ENCODE data around the gene FBXO38.
"Not testable (repeated sequence)": the region's sequence is repeated elsewhere in the genome, so short reads cannot be mapped to it uniquely, and the experiment has no call there.

FBXO38 gene

DNA sequence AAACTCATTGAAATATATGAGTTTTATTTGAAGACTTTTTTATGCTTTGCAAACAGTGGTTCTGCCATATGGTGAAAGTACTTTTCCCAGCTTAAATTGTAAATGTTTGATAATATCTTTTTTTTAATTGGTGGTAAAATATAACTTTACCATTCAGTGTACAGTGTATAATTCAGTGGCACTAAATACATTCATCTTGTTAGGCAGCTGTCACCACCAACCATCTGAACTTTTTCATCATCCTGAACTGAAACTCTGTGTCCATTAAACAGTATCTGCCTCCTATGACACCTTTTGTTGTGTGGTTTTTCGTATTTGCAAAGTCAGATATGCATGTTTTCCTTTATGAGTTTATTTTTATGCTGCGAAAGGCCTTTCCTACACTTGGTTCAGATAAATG lies 45.1 kb downstream of the FBXO38 start:
- DNase-seq: no peak

DNA sequence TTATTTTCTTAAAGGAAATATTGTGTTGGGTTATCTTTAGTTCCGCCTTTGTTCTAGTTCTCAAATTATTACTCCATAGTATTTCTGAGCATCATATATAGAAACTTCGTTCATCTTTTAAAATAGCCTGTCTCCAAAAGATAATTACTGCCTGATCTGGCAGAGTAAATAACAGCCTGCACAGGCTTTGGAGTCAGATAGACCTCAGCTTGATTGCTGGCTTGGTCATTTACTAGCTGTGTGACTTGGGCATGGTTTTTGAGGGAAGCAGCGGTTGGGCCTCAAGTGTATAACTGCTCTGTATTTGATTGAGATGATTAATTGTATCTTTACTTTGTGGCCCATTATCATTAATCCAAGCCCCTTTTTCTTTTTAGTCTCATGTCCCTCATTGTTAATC lies 50.1 kb downstream of the FBXO38 start:
- no peak for DNase-seq

DNA sequence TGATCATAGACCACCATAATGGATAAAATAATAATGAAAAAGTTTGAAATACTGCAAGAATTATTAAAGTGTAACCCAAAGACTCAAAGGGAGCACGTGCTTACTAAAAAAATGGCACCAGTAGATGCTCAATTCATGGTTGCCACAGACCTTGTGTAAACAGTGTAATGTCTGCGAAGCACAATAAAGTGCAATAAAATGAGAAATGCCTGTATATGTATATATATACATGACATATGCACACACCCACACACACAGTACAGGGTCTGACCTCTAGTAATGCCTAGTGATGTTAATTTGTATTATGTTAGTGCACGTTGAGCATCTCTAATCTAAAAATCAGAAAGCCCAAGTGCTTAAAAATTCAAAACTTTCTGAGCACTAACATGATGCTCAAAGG lies 52.3 kb downstream of the FBXO38 start:
- DNase-seq: no peak

DNA sequence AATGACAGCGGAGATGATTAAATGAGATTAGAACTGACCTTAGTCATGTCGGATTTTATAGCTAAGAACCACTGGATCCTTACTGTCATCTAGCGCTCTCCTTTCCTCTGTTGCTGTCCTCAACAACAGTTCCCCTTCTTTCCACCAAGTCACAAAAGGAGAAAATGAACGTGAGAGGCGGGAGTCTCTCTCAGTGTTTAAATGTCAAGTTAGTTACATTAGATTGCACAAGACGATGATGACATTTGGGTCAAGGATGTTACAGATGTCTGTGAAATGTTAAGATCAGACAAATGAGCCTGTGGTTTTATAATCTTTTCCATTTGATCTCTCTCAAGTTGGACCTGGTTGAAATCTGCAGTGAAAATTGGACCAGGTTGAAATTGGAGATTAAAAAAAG lies 53.5 kb downstream of the FBXO38 start:
- no peak for DNase-seq

DNA sequence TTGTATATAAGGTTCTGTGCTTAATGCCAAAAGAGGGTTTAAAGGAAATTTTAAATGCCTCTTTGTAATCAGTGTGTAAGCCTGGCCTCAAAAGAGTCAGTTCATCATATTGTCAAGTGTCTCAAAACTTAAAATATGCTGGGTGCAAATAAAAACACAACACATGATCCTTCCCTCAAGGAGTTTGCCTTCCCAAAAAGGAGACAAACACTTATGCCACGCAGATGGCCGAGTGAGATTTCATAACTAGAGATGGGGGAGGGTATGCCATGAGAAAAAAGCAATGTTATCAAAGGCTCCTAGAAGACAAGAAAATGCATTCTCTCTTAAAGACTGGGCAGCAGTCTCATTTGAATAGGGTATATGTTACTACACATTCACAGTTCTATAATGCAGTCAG lies 55.2 kb downstream of the FBXO38 start:
- DNase-seq: no peak

DNA sequence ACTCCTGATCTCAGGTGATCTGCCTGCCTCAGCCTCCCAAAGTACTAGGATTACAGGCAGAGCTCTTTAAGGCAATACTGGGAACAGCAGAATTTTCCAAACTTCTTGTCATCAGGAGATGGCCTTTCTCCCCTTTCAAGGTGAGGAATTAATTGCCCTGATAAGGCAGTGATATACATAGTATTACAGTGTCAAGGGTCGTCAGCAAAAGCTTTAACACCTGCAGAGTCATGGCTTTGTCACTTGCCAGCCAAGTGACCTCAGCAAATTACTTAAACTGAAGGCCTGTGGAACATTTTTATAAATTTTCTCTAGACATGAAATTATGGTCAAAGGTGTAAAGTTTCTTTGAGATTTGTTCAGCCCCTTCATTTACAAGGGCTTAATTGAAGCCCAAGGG lies 59.5 kb downstream of the FBXO38 start:
- no peak for DNase-seq

DNA sequence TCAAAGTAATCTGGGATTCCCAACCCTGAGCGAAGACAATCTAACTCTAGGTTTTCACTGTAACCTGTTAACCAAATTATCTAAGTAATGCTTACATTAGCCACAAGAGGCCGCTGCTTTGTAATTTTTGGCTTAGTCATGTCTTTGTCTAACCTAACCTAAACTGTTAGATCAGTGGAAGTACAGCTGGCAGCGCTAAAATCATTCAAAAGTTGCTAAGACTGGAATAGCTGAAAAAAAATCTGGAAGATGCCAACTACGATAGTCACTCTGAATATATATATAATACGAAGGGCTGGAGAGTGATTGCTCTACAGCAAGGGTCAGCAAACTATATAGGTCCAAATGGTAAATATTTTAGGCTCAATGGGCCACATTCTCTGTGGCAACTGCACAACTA lies 60.2 kb downstream of the FBXO38 start:
- DNase-seq: peak in 2 of 5 donors; percentile 34 to 37

DNA sequence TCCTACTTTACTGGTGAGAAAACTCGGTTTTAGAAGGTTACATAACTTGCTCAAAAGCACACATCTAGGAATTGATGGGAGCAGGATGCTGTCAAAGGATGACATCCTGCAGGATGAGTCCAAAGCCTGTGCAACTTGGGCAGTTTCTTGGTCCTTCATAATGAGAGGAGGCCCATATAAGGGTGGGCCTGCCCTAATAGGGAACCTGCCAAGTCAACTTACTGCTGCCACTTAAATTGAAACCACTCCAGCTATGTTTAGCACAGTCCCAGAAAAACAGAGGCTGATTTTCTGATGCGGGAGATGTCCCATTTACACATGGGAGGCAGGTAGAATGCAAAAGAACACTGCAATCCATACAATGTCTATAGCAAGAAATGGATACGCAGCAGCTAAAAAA lies 61.8 kb downstream of the FBXO38 start:
- no peak for DNase-seq

DNA sequence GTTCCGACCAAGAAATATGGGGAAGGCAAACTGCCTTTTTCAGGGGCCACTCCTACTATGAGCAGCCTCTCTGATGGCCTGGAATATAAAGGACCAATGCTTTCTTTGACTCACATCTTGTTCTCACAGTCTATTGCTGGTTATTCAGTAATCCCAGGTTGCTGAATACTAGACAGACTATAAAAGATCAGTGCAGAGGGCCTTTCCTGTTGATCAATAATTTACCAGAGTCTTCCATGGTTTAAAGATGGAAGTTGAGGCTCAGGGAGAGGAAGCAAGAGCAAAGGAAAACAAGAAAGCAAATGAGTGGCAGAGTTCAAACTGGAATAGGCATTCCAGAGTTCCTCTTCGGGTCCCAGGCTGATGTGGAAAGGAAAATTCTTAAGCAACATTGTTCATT lies 62.9 kb downstream of the FBXO38 start:
- no peak for DNase-seq

DNA sequence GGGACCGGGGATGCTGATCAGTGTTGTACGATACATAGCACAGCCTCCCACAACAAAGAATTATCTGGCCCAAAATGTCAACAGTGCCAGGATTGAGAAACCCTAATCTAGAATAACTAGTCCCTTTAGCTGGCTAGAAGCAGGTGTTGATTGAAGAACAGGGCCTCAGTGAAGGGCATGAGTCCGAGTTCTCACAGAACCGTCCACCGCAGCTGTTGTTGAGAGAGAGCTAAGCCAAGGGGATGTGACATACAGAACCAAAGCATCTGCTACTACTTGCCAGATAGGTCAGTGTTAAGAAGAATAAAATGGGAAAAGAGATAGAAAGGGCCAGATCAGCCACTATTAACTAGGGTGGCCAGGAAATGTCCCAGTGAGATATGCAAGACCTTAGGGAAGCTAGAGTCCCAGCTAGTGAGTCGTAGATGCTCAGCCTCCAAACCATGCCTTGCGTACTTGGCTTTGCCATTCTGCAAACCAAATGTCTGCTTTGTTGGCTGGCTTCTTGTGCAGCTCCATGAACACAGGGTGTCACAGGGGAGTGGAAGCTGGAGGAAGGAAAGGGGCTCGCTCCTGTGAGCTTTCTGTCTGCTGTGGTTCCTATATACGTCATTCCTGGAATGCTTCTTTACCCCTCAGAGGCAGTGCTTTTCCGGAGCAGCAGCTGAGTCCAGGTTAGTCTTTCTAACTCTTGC lies 68.9 kb downstream of the FBXO38 start:
- DNase-seq: no peak

DNA sequence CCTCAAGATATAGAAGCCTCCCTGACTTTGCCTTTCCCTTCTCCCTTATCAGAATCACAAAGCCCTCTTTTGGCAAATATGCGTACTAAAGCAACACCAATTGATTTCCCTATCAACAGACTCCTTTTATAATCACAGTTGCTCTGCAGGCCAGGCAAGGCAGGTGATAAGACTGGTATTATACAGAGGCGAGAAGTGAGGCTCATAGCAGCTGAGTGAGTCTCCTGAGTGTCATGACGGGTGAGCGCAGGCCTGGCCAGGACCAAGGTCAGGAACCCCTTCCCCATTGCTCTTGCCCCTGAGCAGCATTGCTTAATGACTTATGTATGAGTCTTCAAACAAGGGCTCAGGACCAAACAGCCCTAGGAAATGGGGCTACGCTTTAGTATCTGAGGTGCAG lies 70.8 kb downstream of the FBXO38 start:
- DNase-seq: no peak

DNA sequence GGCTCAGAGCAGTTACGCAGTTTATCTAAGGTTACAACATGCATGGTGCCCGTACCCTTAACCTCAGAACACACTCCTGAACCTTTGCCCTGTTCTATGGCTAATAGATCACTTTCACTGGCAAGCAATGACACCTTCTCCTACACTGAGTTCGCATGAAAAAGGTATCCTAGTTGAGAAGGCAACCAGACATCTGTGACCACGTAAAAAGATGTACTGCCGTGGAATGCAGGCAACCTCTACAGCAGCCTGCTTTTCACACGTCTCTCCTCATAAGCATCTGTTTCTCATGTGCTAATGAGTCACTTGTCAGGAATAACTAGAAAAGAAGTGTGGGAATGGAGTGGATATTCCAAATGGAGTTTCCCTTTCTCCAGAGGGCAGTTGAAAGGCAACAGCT lies 71.4 kb downstream of the FBXO38 start:
- DNase-seq: no peak

DNA sequence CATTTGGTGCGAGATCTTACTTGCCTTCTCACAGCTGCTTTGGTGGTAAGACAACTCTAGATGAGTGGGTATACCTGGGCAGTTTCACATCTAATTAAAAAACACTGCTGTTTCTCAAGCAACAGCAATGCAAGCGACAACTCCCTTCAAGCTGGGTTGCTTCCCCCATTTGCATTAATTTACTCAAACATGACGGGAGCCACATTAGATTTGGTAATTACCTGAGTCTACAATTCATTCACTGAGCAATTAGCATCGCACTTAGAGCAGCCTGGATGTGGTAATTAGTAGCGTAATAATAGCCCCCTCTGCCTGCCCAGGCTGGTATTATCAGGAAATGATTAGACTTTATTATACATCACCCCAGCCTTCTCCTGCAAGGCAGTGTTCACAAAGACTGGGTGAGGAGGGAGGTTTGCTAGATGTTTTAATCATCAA lies 73.4 kb downstream of the FBXO38 start:
- DNase-seq: peak in 1 of 5 donors; percentile 17

DNA sequence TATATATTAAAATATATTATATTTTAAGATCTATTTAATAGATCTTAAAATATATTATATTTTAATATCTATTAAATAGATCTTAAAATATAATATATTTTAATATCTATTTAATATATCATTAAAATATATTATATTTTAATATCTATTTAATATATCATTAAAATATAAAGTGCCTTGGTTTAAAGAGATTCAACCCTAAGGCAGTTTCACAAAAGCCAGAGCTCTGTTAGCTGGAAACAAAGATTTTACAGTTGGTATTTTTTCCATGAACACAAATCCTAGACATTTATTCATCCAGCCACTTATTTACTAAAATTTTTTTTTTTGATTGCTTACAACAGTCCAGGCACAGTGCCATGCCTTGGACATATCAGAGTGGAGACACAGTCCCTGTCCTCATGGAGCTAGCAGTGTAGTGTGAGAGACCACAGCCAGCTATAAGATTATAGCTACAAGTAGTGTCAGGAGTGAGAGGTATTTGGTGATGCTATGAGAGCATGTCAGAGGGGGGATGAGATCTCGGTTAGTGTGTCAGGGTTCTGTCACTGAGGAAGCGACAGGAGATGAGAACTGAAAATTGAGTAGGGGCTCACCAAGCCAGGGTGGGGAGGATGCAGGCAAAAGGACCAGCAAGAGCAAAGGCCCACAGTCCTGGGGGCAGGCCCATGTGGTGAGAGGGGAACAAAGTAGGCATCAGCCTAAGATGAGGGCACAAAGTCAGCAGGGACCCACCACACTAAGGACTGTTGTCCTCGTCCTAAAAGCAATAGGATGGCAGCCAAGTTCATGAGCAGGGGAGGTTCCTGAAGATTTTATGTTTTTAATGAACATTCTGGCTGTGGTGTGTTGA lies 74.5 kb downstream of the FBXO38 start:
- DNase-seq: no peak

DNA sequence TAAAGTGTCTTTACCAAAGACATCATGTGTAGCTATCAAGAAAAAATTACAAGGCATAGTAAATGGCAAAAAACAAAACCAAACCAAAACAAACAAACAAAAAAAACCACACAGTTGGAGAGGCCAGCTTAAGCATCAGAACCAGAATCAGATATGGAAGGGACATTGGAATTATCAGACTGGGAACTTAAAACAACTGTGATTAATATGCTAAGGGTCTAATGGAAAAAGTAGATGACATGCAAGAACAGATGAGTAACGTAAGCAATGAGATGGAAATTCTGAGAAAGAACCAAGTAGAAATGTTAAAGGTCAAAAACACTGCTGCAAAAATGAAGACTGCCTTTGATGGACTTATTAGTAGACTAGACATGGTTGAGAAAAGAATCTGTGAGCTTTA lies 75.9 kb downstream of the FBXO38 start:
- no peak for DNase-seq

DNA sequence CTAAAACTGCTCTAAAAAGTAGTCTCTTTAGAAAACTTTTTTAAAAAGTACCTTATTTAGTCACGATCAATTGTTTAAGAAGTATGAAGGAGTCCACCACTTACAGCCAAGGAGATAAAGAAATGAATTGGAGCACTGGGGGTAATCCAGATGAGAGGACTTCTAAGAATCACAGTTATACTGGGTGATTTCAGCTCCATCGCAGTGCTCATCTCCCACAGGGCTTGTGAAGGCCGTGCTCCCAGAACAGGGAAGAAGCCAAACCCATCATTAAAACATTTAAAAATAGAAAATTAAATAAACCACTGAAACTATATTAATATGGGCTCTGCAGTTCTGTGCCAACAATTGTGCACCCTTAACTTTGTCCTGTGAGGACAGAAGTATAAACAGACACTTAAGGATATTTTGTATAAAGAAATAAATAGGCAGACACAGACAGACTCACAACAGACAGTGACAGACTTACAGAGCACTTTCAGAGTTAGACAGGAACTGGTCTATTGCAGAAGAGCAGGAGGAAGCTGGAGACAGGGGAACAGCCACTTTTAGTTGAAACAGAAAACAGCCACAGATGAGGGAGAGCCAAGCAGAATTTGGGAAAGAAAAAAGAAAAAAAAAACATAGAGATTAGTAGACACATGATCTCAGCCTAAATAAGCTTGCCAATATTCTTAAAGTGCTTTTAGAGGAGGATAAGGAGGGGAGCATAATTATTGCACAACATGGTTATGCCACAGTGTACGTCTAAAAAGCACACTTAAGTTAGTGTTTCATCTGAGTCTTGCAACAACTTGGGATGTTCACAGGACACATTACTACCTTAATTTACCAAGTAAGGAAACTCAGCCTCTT lies 81.8 kb downstream of the FBXO38 start:
- DNase-seq: no peak

DNA sequence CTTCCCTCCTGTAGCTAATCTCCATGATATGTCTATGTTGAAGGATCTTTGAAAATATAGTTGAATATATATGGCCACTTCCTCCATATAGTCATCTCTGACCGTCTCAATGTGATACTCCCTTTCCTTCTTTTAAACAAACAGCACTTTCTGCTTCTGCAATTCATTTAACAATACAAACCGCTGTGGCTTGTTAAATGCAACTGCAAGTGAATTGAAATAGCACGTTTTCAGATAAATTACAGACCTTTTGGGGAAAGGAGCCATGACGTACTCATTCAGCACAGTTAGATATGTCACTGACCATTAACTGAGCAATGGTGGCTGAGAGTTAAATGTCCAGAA lies 82.5 kb downstream of the FBXO38 start:
- no peak for DNase-seq

DNA sequence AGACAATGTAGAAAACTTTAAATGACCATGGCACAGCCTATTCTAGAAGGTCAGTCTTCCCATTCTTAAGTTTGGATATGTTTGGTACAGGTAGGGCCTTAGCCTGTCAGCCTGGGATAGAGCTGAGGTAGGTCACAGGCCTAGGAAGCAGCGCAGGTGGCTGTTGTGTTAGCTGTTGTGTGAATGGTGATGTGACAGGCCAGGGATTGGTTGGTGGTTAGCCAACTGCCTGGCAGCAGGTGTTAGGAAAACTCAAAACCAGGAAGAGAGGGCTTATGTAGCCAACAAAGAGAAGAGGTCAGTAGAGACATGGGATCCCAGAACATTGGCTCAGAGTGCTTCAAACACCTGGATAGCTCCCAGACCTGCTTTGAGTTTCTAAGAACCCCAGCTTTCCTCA lies 84.2 kb downstream of the FBXO38 start:
- DNase-seq: no peak

DNA sequence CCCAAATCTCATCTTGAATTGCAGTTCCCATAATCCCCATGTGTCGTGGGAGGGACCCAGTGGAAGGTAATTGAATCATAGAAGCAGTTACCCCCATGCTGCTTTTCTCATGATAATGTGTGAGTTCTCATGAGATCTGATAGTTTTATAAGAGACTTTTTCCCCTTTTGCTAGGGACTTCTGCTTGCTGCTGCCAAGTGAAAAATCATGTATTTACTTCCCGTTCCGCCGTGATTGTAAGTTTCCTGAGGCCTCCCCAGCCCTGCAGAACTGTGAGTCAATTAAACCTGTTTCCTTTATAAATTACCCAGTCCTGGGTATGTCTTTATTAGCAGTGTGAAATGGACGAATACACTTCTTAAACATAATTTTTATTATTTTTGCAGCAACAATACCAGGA lies 85.0 kb downstream of the FBXO38 start:
- DNase-seq: not testable (repeated sequence)

DNA sequence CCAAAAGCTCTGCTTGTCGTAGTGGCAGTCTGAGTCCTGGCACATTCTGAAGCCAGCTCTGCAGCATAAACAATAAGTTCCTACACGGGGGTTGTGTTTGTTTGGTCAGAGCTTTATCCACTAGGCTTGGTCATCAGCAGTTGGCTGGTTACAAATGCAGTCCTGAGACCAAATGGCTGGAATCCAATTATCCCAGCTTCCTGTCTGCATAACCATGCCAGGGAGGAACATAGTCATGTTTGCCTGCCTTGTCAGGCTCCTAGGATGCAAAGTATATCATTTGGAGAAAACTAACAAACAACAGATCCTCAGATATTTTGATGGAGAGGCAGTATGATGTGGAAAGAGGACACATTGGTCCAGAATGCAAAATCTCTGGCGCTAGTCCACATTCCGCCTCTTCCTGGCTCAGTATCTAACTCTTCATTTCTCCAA lies 85.8 kb downstream of the FBXO38 start:
- DNase-seq: no peak

DNA sequence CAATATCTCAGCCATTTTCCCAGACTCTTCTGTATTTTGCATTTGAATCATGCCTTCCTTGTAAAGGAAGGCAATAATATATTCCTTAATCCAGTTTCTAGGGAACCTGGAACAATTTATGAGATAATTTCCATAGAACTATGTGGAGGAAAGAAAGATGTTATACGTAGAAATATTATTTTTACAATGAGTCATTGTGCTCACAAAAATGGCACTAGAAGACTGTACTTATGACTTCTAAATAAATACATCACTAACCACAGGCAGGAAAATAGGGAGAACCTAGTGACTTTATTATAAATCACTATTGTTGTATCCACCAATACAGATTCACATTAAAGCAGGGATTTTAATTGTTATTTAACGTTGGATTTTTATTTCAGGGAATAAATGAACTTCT lies 87.6 kb downstream of the FBXO38 start:
- DNase-seq: no peak

DNA sequence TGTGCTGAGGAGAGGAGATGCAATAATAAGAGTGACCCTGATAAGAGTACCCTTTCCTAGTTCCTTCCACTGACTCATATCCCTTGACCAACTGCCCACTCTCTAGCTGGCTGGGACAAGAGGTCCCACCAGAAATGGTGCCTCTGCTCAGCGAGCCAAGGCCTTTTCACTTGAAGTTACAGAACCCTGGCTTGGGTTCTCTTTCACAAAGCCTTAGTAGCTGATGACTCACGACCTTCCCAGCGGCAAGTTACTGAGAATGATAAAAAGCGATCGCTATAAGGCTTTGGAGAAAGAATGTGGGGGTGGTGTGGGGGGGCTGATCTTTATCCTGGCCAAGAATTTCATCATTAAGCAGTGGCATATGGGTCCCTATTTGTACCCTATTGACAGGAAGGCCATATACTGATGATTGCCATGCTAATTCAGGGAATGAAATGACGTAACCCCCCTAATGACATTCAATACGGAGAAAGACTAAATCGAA lies 90.3 kb downstream of the FBXO38 start:
- no peak for DNase-seq

DNA sequence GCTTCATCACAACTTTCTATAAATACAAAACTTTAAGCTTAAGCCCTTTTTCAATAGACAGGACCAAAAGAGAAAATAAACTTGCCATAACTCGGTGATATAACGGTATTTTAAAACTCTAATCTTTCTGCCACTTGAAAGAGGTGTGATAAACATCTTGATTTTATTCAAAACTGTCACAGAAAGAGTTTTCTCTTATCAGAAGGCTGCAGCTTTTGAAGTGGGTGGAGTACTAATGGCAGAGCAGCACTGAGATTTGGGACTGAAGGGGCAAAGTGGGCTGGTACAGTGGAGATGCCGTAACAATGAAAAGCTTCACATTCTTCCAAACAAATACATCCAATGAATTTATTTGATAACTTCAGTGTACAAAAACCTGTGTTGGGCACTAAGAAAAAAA lies 92.5 kb downstream of the FBXO38 start:
- DNase-seq: no peak
